H1 (cell line): ENCODE data around the gene GBGT1. TPM values are rescaled to one million over a fixed set of nuclear protein-coding genes. Genes with fewer than 3 reads are reported as not detected.

Source experiments
- CTCF ChIA-PET: fragments of 300-600 bp; sonication (Branson Sonifier 250); formaldehyde crosslinking; loops from one replicate; lab custom pipeline; 2021; ENCODE audit not compliant: partially characterized antibody; lab: Charles Lee
- POLR2A ChIA-PET: fragments of 300-600 bp; sonication (Branson Sonifier 250); formaldehyde crosslinking; loops from one replicate; lab custom pipeline; 2021; ENCODE audit warnings: inconsistent platforms; ENCODE audit not compliant: partially characterized antibody; lab: Charles Lee
- DNase-seq, 2 experiments: peaks; one replicate each; pipeline versions ENCODE4 v3.0.0 to v3.0.0-alpha.2; 2010 to 2022; ENCODE audit warnings: low spot score in 2 of 2, low read depth in 1 of 2, mixed read lengths in 1 of 2
- FAIRE-seq: peaks from 2 replicates; lab custom pipeline; 2011; peaks lifted over from hg19 to GRCh38; lab: Jason Lieb, UNC
- H2AFZ ChIP-seq: 2 replicates; pipeline ENCODE4 v1.8.1; 2012; ENCODE audit warnings: low read length, inconsistent platforms
- H2AK5ac ChIP-seq: 2 replicates; pipeline ENCODE4 v1.6.1; 2013; ENCODE audit warnings: low read depth, low read length
- H2BK120ac ChIP-seq: replicated peaks from 2 replicates; pipeline ENCODE3; 2013; ENCODE audit warnings: low read depth, low read length, inconsistent platforms
- H2BK12ac ChIP-seq: 2 replicates; pipeline ENCODE4 v1.6.1; 2013; ENCODE audit warnings: low read depth, low read length
- H2BK15ac ChIP-seq: 2 replicates; pipeline ENCODE4 v1.6.1; 2013; ENCODE audit warnings: low read length
- H2BK20ac ChIP-seq: 2 replicates; pipeline ENCODE4 v1.6.1; 2013; ENCODE audit warnings: low read length
- H2BK5ac ChIP-seq: 2 replicates; pipeline ENCODE4 v1.6.1; 2013; ENCODE audit warnings: low read depth, low read length
- H3K14ac ChIP-seq: 2 replicates; pipeline ENCODE4 v1.6.1; 2013; ENCODE audit warnings: inconsistent platforms; ENCODE audit not compliant: insufficient read length
- H3K18ac ChIP-seq: 2 replicates; pipeline ENCODE4 v1.6.1; 2013; ENCODE audit warnings: low read length; ENCODE audit errors: extremely low read depth
- H3K23ac ChIP-seq: 2 replicates; pipeline ENCODE4 v1.6.1; 2013; ENCODE audit warnings: inconsistent platforms; ENCODE audit not compliant: insufficient read length
- H3K23me2 ChIP-seq: 2 replicates; pipeline ENCODE4 v1.6.1; 2013; ENCODE audit warnings: low read depth, low read length
- H3K27ac ChIP-seq: 2 replicates; pipeline ENCODE4 v1.6.1; 2011; ENCODE audit warnings: low read depth, low read length, inconsistent platforms
- H3K27me3 ChIP-seq, 4 experiments: replicated peaks in 1 of 4; 1 replicate in 1 of 4; 2 replicates in 3 of 4; pipeline versions ENCODE4 v1.6.1 to v1.8.1; 2011 to 2013; ENCODE audit warnings: low read length in 3 of 4, mild to moderate bottlenecking in 3 of 4, inconsistent platforms in 2 of 4, mixed read lengths in 2 of 4, moderate library complexity in 1 of 4; ENCODE audit not compliant: control insufficient read depth in 3 of 4, insufficient read depth in 3 of 4; ENCODE audit errors: extremely low read depth in 1 of 4
- H3K36me3 ChIP-seq, 4 experiments: 2 replicates each; pipeline versions ENCODE4 v1.6.1 to v1.8.1; 2011 to 2013; ENCODE audit warnings: mild to moderate bottlenecking in 4 of 4, low read length in 3 of 4, moderate library complexity in 2 of 4, control low read depth in 1 of 4, inconsistent platforms in 1 of 4; ENCODE audit not compliant: insufficient read depth in 4 of 4, control insufficient read depth in 2 of 4
- H3K4ac ChIP-seq: replicated peaks from 2 replicates; pipeline ENCODE3; 2013; ENCODE audit warnings: low read length, low read depth, mixed read lengths, inconsistent platforms; ENCODE audit not compliant: insufficient read length
- H3K4me1 ChIP-seq, 4 experiments: replicated peaks in 1 of 4; 1 replicate in 1 of 4; 2 replicates in 3 of 4; pipeline versions ENCODE4 v1.6.1 to v1.8.1; 2011 to 2013; ENCODE audit warnings: low read length in 3 of 4, inconsistent platforms in 2 of 4, mixed read lengths in 1 of 4; ENCODE audit not compliant: insufficient read depth in 4 of 4, control insufficient read depth in 3 of 4
- H3K4me2 ChIP-seq, 2 experiments: 2 replicates each; pipeline versions ENCODE4 v1.6.1 to v1.8.1; 2011 to 2013; ENCODE audit warnings: low read depth in 2 of 2, low read length in 2 of 2, control low read depth in 1 of 2, inconsistent platforms in 1 of 2, mild to moderate bottlenecking in 1 of 2; ENCODE audit not compliant: insufficient read depth in 1 of 2
- H3K4me3 ChIP-seq, 4 experiments: fragments of 200-600, 300-600 bp in 1 of 4; sonication (generic), shearing (Covaris generic), sonication (Bioruptor Twin) in 1 of 4; 2 replicates each; pipeline versions ENCODE4 v1.5.1 to v1.8.1; 2011 to 2016; ENCODE audit warnings: low read length in 4 of 4, low read depth in 3 of 4, control low read depth in 2 of 4, inconsistent platforms in 2 of 4, mild to moderate bottlenecking in 2 of 4, mixed read lengths in 1 of 4, moderate library complexity in 1 of 4; ENCODE audit not compliant: insufficient read depth in 2 of 4; ENCODE audit errors: extremely low read depth in 1 of 4
- H3K56ac ChIP-seq: replicated peaks from 2 replicates; pipeline ENCODE3; 2013; ENCODE audit warnings: low read depth, mild to moderate bottlenecking, mixed read lengths, low read length, inconsistent platforms; ENCODE audit not compliant: insufficient read length
- H3K79me1 ChIP-seq: 2 replicates; pipeline ENCODE4 v1.6.1; 2013; ENCODE audit warnings: low read depth, low read length, control low read depth
- H3K79me2 ChIP-seq, 2 experiments: 2 replicates each; pipeline versions ENCODE4 v1.6.1 to v1.8.1; 2012 to 2013; ENCODE audit warnings: low read length in 2 of 2, mild to moderate bottlenecking in 2 of 2, inconsistent platforms in 1 of 2; ENCODE audit not compliant: insufficient read depth in 2 of 2, control insufficient read depth in 1 of 2
- H3K9ac ChIP-seq, 4 experiments: replicated peaks in 1 of 4; 1 replicate in 1 of 4; 2 replicates in 3 of 4; pipeline versions ENCODE4 v1.6.1 to v1.8.1; 2011 to 2013; ENCODE audit warnings: low read depth in 3 of 4, low read length in 3 of 4, control low read depth in 2 of 4, mild to moderate bottlenecking in 2 of 4, moderate library complexity in 2 of 4, inconsistent platforms in 1 of 4; ENCODE audit errors: extremely low read depth in 1 of 4
- H3K9me3 ChIP-seq, 2 experiments: 2 replicates each; pipeline versions ENCODE4 v1.6.1 to v1.8.1; 2012 to 2013; ENCODE audit warnings: mild to moderate bottlenecking in 2 of 2, moderate library complexity in 2 of 2, control low read depth in 1 of 2, inconsistent platforms in 1 of 2, low read depth in 1 of 2, low read length in 1 of 2, mixed read lengths in 1 of 2; ENCODE audit not compliant: insufficient read depth in 2 of 2
- H4K20me1 ChIP-seq, 2 experiments: replicated peaks in 1 of 2; 2 replicates each; pipeline versions ENCODE3 to v1.8.1; 2011 to 2013; ENCODE audit warnings: inconsistent platforms in 2 of 2, low read length in 2 of 2, mild to moderate bottlenecking in 1 of 2; ENCODE audit not compliant: insufficient read depth in 2 of 2, control insufficient read depth in 1 of 2
- H4K5ac ChIP-seq: 2 replicates; pipeline ENCODE4 v1.6.1; 2013; ENCODE audit warnings: low read length, low read depth, mixed read lengths, inconsistent platforms; ENCODE audit not compliant: insufficient read length
- H4K8ac ChIP-seq: 2 replicates; pipeline ENCODE4 v1.8.0; 2013; ENCODE audit warnings: mild to moderate bottlenecking, moderate library complexity, low read length, inconsistent platforms; ENCODE audit not compliant: insufficient read depth; ENCODE audit errors: extremely low read depth
- H4K91ac ChIP-seq: replicated peaks from 2 replicates; pipeline ENCODE3; 2013; ENCODE audit warnings: low read length, mixed read lengths, inconsistent platforms; ENCODE audit not compliant: insufficient read length
- ASH2L ChIP-seq: fragments of 200-600, 300-600 bp; sonication (generic); IDR thresholded peaks from one replicate; pipeline ENCODE4 v1.7.1; 2017; ENCODE audit warnings: low read length
- ATF3 ChIP-seq: IDR thresholded peaks from 2 replicates; pipeline ENCODE4 v1.6.1; 2011; ENCODE audit warnings: low read depth, mild to moderate bottlenecking, low read length; ENCODE audit not compliant: insufficient read depth
- EZH2 ChIP-seq: fragments of 200-600 bp; sonication (generic); IDR thresholded peaks from 2 replicates; pipeline ENCODE4 v1.7.1; 2012; ENCODE audit warnings: low read depth, mild to moderate bottlenecking, moderate library complexity, low read length, inconsistent platforms; ENCODE audit not compliant: severe bottlenecking
- MAX ChIP-seq: IDR thresholded peaks from 2 replicates; pipeline ENCODE4 v1.6.1; 2012; ENCODE audit warnings: inconsistent platforms
- NANOG ChIP-seq: IDR thresholded peaks from 2 replicates; pipeline ENCODE4 v1.6.1; 2011; ENCODE audit warnings: low read length, low read depth, mild to moderate bottlenecking, inconsistent platforms; ENCODE audit not compliant: insufficient read depth, poor library complexity, severe bottlenecking
- POU5F1 ChIP-seq: IDR thresholded peaks from 2 replicates; pipeline ENCODE4 v1.6.1; 2011; ENCODE audit warnings: low read depth, mild to moderate bottlenecking, low read length, moderate library complexity
- RNF2 ChIP-seq: fragments of 200-900, 300-1000 bp; sonication (generic); IDR thresholded peaks from 2 replicates; pipeline ENCODE4 v1.7.1; 2016; ENCODE audit warnings: borderline replicate concordance, low read depth, mild to moderate bottlenecking, antibody characterized with exemption, low read length; ENCODE audit not compliant: poor library complexity, severe bottlenecking; ENCODE audit errors: missing control alignments
- TCF12 ChIP-seq: IDR thresholded peaks from 2 replicates; pipeline ENCODE4 v1.6.1; 2011; ENCODE audit warnings: low read depth, mild to moderate bottlenecking, low read length
- WGBS, 2 experiments: shearing (Covaris generic) in 1 of 2; methylation state at CpG; one replicate each; pipeline versions ENCODE4 v1.1.6 to v1.1.7; 2013 to 2015; ENCODE audit warnings: low lambda C conversion rate in 2 of 2, mixed read lengths in 2 of 2, inconsistent platforms in 1 of 2, low coverage in 1 of 2, missing lambda C conversion rate in 1 of 2; ENCODE audit not compliant: insufficient replicate concordance in 2 of 2, insufficient coverage in 1 of 2, insufficient read length in 1 of 2; ENCODE audit errors: extremely low coverage in 1 of 2, missing lambda C conversion rate in 1 of 2; 5-methylcytosine and 5-hydroxymethylcytosine counted together
- polyA plus RNA-seq, 7 experiments: library from polyadenylated mRNA; depleted of rRNA in 3 of 7; stranded (reverse) in 5 of 7; unstranded in 2 of 7; fragments of >200 nt in 5 of 7; fragments of 200-250 nt in 2 of 7; gene quantifications; 1 replicate in 5 of 7; 2 replicates in 1 of 7; 4 replicates in 1 of 7; pipeline versions ENCODE4 v1.2.1 to v1.2.3, GENCODE V29; 2011 to 2013; ENCODE audit warnings: missing spikeins in 2 of 7, mixed read lengths in 2 of 7
- total RNA-seq: library from RNA; stranded (reverse); fragmentation: NEBNext Ultra II Directional; extraction: Animal tissue kit (Norgen Biotek cat#: 25700); gene quantifications from 2 replicates; pipeline ENCODE4 v1.2.1, GENCODE V29; 2021

The GBGT1 gene
- total and polyA plus RNA-seq, 2 of the 8 experiments (the other 6 are each of a cell fraction or from before 2014, with no cell fraction given), result 7.1 to 9.7 TPM

GRCh38 chr9:133180953-133181352, 17.2 kb upstream of the GBGT1 start:
- H2AFZ ChIP-seq, result no peak overlapping the region
- no peak overlapping the region for H2BK20ac ChIP-seq
- no peaks in the 10 kb centered on the region for H3K36me3 ChIP-seq
- no peak overlapping the region for H3K18ac ChIP-seq
- no peaks in the 10 kb centered on the region for H3K23me2 ChIP-seq
- H2BK15ac ChIP-seq, result no peak overlapping the region
- H4K20me1 ChIP-seq, result no peaks in the 10 kb centered on the region
- no peak overlapping the region for H3K4ac ChIP-seq
- no peak overlapping the region for H3K9ac ChIP-seq
- CTCF ChIA-PET, result interaction anchor here (0.6 to 2.8 kb wide), 26 partner anchors 8 to 306 kb away, joined by 3 to 12 read pairs (median 4); partner anchors contain the start of gene GBGT1
- no peak overlapping the region for H4K91ac ChIP-seq
- H3K4me3 ChIP-seq, result no peak overlapping the region
- no peak for FAIRE-seq
- no peak overlapping the region for H2AK5ac ChIP-seq
- DNase-seq, result no peak
- H3K23ac ChIP-seq, result no peak overlapping the region
- peaks cover 0 to 2% (median 0%) of the 10 kb centered on the region in 4 experiments; a peak in 2 of 7 replicates for H3K27me3 ChIP-seq
- H4K5ac ChIP-seq, result no peak overlapping the region
- no peaks in the 10 kb centered on the region for H3K79me1 ChIP-seq
- WGBS, 2 experiments, result 88% methylated on average over 5 of the region's 5 CpGs; no CpG with 5 or more reads in 1 of the 2 experiments
- H3K27ac ChIP-seq, result no peak overlapping the region
- no peaks in the 10 kb centered on the region for H3K79me2 ChIP-seq
- H4K8ac ChIP-seq, result no peak overlapping the region
- no peak overlapping the region for H3K14ac ChIP-seq
- H3K9me3 ChIP-seq, result no peaks in the 10 kb centered on the region
- H2BK120ac ChIP-seq, result no peak overlapping the region
- H3K4me2 ChIP-seq, result no peak overlapping the region
- no peak overlapping the region for H3K56ac ChIP-seq
- no peak overlapping the region for H2BK12ac ChIP-seq
- POLR2A ChIA-PET, result interaction anchor here (1.1 kb wide), 1 partner anchor 170 kb away, joined by 3 read pairs; no protein-coding TSS in a partner anchor
- H2BK5ac ChIP-seq, result no peak overlapping the region
- no peaks in the 10 kb centered on the region for H3K4me1 ChIP-seq
- TF ChIP-seq MAX (no peak), ATF3 (no peak), EZH2 (no peak), ASH2L (no peak), RNF2 (no peak), POU5F1 (no peak), NANOG (no peak), TCF12 (no peak)
